GM12892 (cell line): ENCODE measurements around the gene BUD31.

Experiments
- POLR2A ChIP-seq: IDR thresholded peaks from 2 replicates; pipeline ENCODE4 v1.6.1; 2011; ENCODE audit warnings: low read depth, low read length, control low read depth
- POLR2AphosphoS5 ChIP-seq: IDR thresholded peaks from 2 replicates; pipeline ENCODE4 v1.6.1; 2011; ENCODE audit warnings: low read depth, low read length, control low read depth

- TF ChIP-seq POLR2AphosphoS5 (no peak), POLR2A (no peak)
Observed at GRCh38 chr7:99372275-99373090, 36.3 kb upstream of the BUD31 start.
